MM.1S (cell line): ENCODE results near the gene MIA2.

Experiments used
- EZH2 ChIP-seq: fragments of 300-600 bp; sonication (generic); optimal IDR thresholded peaks from 2 replicates; pipeline ENCODE3; 2017; ENCODE audit warnings: low read depth, mild to moderate bottlenecking, antibody characterized with exemption, low read length, mixed read lengths
- EZH2phosphoT487 ChIP-seq: fragments of 300-600 bp; sonication (generic); IDR thresholded peaks from 2 replicates; pipeline ENCODE4 v1.6.1; 2018; ENCODE audit warnings: antibody characterized with exemption, low read length
- TF ChIP-seq, protein P1 (sequence below): fragments of 300-600 bp; sonication (generic); IDR thresholded peaks from 2 replicates; pipeline ENCODE4 v1.5.1; 2016; ENCODE audit warnings: antibody characterized with exemption, low read length, mixed read lengths

DNA sequence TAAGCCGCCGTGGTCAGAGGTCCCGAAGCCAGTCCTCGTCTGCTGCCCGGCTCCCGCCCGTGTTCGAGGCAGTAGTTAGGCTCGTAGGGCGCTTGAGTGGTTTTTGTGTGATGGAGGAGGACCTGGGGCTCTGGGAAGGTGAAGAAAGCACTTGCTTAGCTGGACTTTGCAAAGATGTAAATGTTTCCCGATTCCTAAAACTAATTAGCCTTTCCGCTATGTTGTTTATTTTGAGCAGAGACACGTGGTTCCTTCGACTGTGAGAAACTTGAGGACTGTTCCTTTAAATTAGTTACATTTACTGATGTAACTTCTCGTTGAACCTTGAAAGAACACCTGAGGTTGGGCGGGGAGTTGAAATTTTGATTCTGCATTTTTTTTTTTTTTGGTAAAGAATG is 33.9 kb downstream of the MIA2 start:
- TF ChIP-seq, protein P1, sequence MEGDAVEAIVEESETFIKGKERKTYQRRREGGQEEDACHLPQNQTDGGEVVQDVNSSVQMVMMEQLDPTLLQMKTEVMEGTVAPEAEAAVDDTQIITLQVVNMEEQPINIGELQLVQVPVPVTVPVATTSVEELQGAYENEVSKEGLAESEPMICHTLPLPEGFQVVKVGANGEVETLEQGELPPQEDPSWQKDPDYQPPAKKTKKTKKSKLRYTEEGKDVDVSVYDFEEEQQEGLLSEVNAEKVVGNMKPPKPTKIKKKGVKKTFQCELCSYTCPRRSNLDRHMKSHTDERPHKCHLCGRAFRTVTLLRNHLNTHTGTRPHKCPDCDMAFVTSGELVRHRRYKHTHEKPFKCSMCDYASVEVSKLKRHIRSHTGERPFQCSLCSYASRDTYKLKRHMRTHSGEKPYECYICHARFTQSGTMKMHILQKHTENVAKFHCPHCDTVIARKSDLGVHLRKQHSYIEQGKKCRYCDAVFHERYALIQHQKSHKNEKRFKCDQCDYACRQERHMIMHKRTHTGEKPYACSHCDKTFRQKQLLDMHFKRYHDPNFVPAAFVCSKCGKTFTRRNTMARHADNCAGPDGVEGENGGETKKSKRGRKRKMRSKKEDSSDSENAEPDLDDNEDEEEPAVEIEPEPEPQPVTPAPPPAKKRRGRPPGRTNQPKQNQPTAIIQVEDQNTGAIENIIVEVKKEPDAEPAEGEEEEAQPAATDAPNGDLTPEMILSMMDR = no peak
- TF ChIP-seq EZH2 (no peak), EZH2phosphoT487 (no peak)
